H1 (cell line): ENCODE data around the gene MTHFD1. TPM values are rescaled to one million over a fixed set of nuclear protein-coding genes. Genes with fewer than 3 reads are reported as not detected.

Experiments used
- CTCF ChIA-PET: fragments of 300-600 bp; sonication (Branson Sonifier 250); formaldehyde crosslinking; loops from one replicate; lab custom pipeline; 2021; ENCODE audit not compliant: partially characterized antibody; lab: Charles Lee
- POLR2A ChIA-PET: fragments of 300-600 bp; sonication (Branson Sonifier 250); formaldehyde crosslinking; loops from one replicate; lab custom pipeline; 2021; ENCODE audit warnings: inconsistent platforms; ENCODE audit not compliant: partially characterized antibody; lab: Charles Lee
- DNase-seq, 2 experiments: peaks; one replicate each; pipeline versions ENCODE4 v3.0.0 to v3.0.0-alpha.2; 2010 to 2022; ENCODE audit warnings: low spot score in 2 of 2, low read depth in 1 of 2, mixed read lengths in 1 of 2
- FAIRE-seq: peaks from 2 replicates; lab custom pipeline; 2011; peaks lifted over from hg19 to GRCh38; lab: Jason Lieb, UNC
- H2AFZ ChIP-seq: 2 replicates; pipeline ENCODE4 v1.8.1; 2012; ENCODE audit warnings: low read length, inconsistent platforms
- H2AK5ac ChIP-seq: 2 replicates; pipeline ENCODE4 v1.6.1; 2013; ENCODE audit warnings: low read depth, low read length
- H2BK120ac ChIP-seq: replicated peaks from 2 replicates; pipeline ENCODE3; 2013; ENCODE audit warnings: low read depth, low read length, inconsistent platforms
- H2BK12ac ChIP-seq: 2 replicates; pipeline ENCODE4 v1.6.1; 2013; ENCODE audit warnings: low read depth, low read length
- H2BK15ac ChIP-seq: 2 replicates; pipeline ENCODE4 v1.6.1; 2013; ENCODE audit warnings: low read length
- H2BK20ac ChIP-seq: 2 replicates; pipeline ENCODE4 v1.6.1; 2013; ENCODE audit warnings: low read length
- H2BK5ac ChIP-seq: 2 replicates; pipeline ENCODE4 v1.6.1; 2013; ENCODE audit warnings: low read depth, low read length
- H3K14ac ChIP-seq: 2 replicates; pipeline ENCODE4 v1.6.1; 2013; ENCODE audit warnings: inconsistent platforms; ENCODE audit not compliant: insufficient read length
- H3K18ac ChIP-seq: 2 replicates; pipeline ENCODE4 v1.6.1; 2013; ENCODE audit warnings: low read length; ENCODE audit errors: extremely low read depth
- H3K23ac ChIP-seq: 2 replicates; pipeline ENCODE4 v1.6.1; 2013; ENCODE audit warnings: inconsistent platforms; ENCODE audit not compliant: insufficient read length
- H3K23me2 ChIP-seq: 2 replicates; pipeline ENCODE4 v1.6.1; 2013; ENCODE audit warnings: low read depth, low read length
- H3K27ac ChIP-seq: 2 replicates; pipeline ENCODE4 v1.6.1; 2011; ENCODE audit warnings: low read depth, low read length, inconsistent platforms
- H3K27me3 ChIP-seq, 4 experiments: replicated peaks in 1 of 4; 1 replicate in 1 of 4; 2 replicates in 3 of 4; pipeline versions ENCODE4 v1.6.1 to v1.8.1; 2011 to 2013; ENCODE audit warnings: low read length in 3 of 4, mild to moderate bottlenecking in 3 of 4, inconsistent platforms in 2 of 4, mixed read lengths in 2 of 4, moderate library complexity in 1 of 4; ENCODE audit not compliant: control insufficient read depth in 3 of 4, insufficient read depth in 3 of 4; ENCODE audit errors: extremely low read depth in 1 of 4
- H3K36me3 ChIP-seq, 4 experiments: 2 replicates each; pipeline versions ENCODE4 v1.6.1 to v1.8.1; 2011 to 2013; ENCODE audit warnings: mild to moderate bottlenecking in 4 of 4, low read length in 3 of 4, moderate library complexity in 2 of 4, control low read depth in 1 of 4, inconsistent platforms in 1 of 4; ENCODE audit not compliant: insufficient read depth in 4 of 4, control insufficient read depth in 2 of 4
- H3K4ac ChIP-seq: replicated peaks from 2 replicates; pipeline ENCODE3; 2013; ENCODE audit warnings: low read length, low read depth, mixed read lengths, inconsistent platforms; ENCODE audit not compliant: insufficient read length
- H3K4me1 ChIP-seq, 4 experiments: replicated peaks in 1 of 4; 1 replicate in 1 of 4; 2 replicates in 3 of 4; pipeline versions ENCODE4 v1.6.1 to v1.8.1; 2011 to 2013; ENCODE audit warnings: low read length in 3 of 4, inconsistent platforms in 2 of 4, mixed read lengths in 1 of 4; ENCODE audit not compliant: insufficient read depth in 4 of 4, control insufficient read depth in 3 of 4
- H3K4me2 ChIP-seq, 2 experiments: 2 replicates each; pipeline versions ENCODE4 v1.6.1 to v1.8.1; 2011 to 2013; ENCODE audit warnings: low read depth in 2 of 2, low read length in 2 of 2, control low read depth in 1 of 2, inconsistent platforms in 1 of 2, mild to moderate bottlenecking in 1 of 2; ENCODE audit not compliant: insufficient read depth in 1 of 2
- H3K4me3 ChIP-seq, 4 experiments: fragments of 200-600, 300-600 bp in 1 of 4; sonication (generic), shearing (Covaris generic), sonication (Bioruptor Twin) in 1 of 4; 2 replicates each; pipeline versions ENCODE4 v1.5.1 to v1.8.1; 2011 to 2016; ENCODE audit warnings: low read length in 4 of 4, low read depth in 3 of 4, control low read depth in 2 of 4, inconsistent platforms in 2 of 4, mild to moderate bottlenecking in 2 of 4, mixed read lengths in 1 of 4, moderate library complexity in 1 of 4; ENCODE audit not compliant: insufficient read depth in 2 of 4; ENCODE audit errors: extremely low read depth in 1 of 4
- H3K56ac ChIP-seq: replicated peaks from 2 replicates; pipeline ENCODE3; 2013; ENCODE audit warnings: low read depth, mild to moderate bottlenecking, mixed read lengths, low read length, inconsistent platforms; ENCODE audit not compliant: insufficient read length
- H3K79me1 ChIP-seq: 2 replicates; pipeline ENCODE4 v1.6.1; 2013; ENCODE audit warnings: low read depth, low read length, control low read depth
- H3K79me2 ChIP-seq, 2 experiments: 2 replicates each; pipeline versions ENCODE4 v1.6.1 to v1.8.1; 2012 to 2013; ENCODE audit warnings: low read length in 2 of 2, mild to moderate bottlenecking in 2 of 2, inconsistent platforms in 1 of 2; ENCODE audit not compliant: insufficient read depth in 2 of 2, control insufficient read depth in 1 of 2
- H3K9ac ChIP-seq, 4 experiments: replicated peaks in 1 of 4; 1 replicate in 1 of 4; 2 replicates in 3 of 4; pipeline versions ENCODE4 v1.6.1 to v1.8.1; 2011 to 2013; ENCODE audit warnings: low read depth in 3 of 4, low read length in 3 of 4, control low read depth in 2 of 4, mild to moderate bottlenecking in 2 of 4, moderate library complexity in 2 of 4, inconsistent platforms in 1 of 4; ENCODE audit errors: extremely low read depth in 1 of 4
- H3K9me3 ChIP-seq, 2 experiments: 2 replicates each; pipeline versions ENCODE4 v1.6.1 to v1.8.1; 2012 to 2013; ENCODE audit warnings: mild to moderate bottlenecking in 2 of 2, moderate library complexity in 2 of 2, control low read depth in 1 of 2, inconsistent platforms in 1 of 2, low read depth in 1 of 2, low read length in 1 of 2, mixed read lengths in 1 of 2; ENCODE audit not compliant: insufficient read depth in 2 of 2
- H4K20me1 ChIP-seq, 2 experiments: replicated peaks in 1 of 2; 2 replicates each; pipeline versions ENCODE3 to v1.8.1; 2011 to 2013; ENCODE audit warnings: inconsistent platforms in 2 of 2, low read length in 2 of 2, mild to moderate bottlenecking in 1 of 2; ENCODE audit not compliant: insufficient read depth in 2 of 2, control insufficient read depth in 1 of 2
- H4K5ac ChIP-seq: 2 replicates; pipeline ENCODE4 v1.6.1; 2013; ENCODE audit warnings: low read length, low read depth, mixed read lengths, inconsistent platforms; ENCODE audit not compliant: insufficient read length
- H4K8ac ChIP-seq: 2 replicates; pipeline ENCODE4 v1.8.0; 2013; ENCODE audit warnings: mild to moderate bottlenecking, moderate library complexity, low read length, inconsistent platforms; ENCODE audit not compliant: insufficient read depth; ENCODE audit errors: extremely low read depth
- H4K91ac ChIP-seq: replicated peaks from 2 replicates; pipeline ENCODE3; 2013; ENCODE audit warnings: low read length, mixed read lengths, inconsistent platforms; ENCODE audit not compliant: insufficient read length
- CBX5 ChIP-seq: fragments of 300-800, 300-1000 bp; sonication (generic); IDR thresholded peaks from 2 replicates; pipeline ENCODE4 v1.7.1; 2016; ENCODE audit warnings: antibody characterized with exemption, low read length, low read depth
- CTBP2 ChIP-seq: IDR thresholded peaks from 2 replicates; pipeline ENCODE4 v1.7.0; 2011; ENCODE audit warnings: borderline replicate concordance, mild to moderate bottlenecking, moderate library complexity, mixed read lengths, low read length; ENCODE audit not compliant: insufficient read depth, insufficient read length
- FOSL1 ChIP-seq: IDR thresholded peaks from 2 replicates; pipeline ENCODE4 v1.6.1; 2011; ENCODE audit warnings: mild to moderate bottlenecking, low read depth, low read length, moderate library complexity; ENCODE audit not compliant: insufficient read depth
- KDM1A ChIP-seq: fragments of 200-600, 300-600 bp; sonication (generic); IDR thresholded peaks from 2 replicates; pipeline ENCODE4 v1.7.1; 2016; ENCODE audit warnings: mild to moderate bottlenecking, low read length, borderline replicate concordance
- KDM5A ChIP-seq: fragments of 200-600 bp; IDR thresholded peaks from 2 replicates; pipeline ENCODE4 v1.7.1; 2012; ENCODE audit warnings: mild to moderate bottlenecking, low read length, inconsistent platforms, mixed read lengths
- RFX5 ChIP-seq: IDR thresholded peaks from 2 replicates; pipeline ENCODE4 v1.6.1; 2011; ENCODE audit warnings: low read depth, low read length, improper control_type of control experiment, borderline replicate concordance
- SIRT6 ChIP-seq: IDR thresholded peaks from one replicate; pipeline ENCODE4 v1.7.1; 2012; ENCODE audit warnings: low read length, inconsistent platforms
- SIX5 ChIP-seq: IDR thresholded peaks from 2 replicates; pipeline ENCODE4 v1.6.1; 2011; ENCODE audit warnings: mild to moderate bottlenecking, low read depth, low read length
- TBP ChIP-seq: IDR thresholded peaks from 2 replicates; pipeline ENCODE4 v1.6.1; 2011; ENCODE audit warnings: low read depth, low read length, improper control_type of control experiment
- TEAD4 ChIP-seq: IDR thresholded peaks from 2 replicates; pipeline ENCODE4 v1.6.1; 2012; ENCODE audit warnings: low read depth, low read length, inconsistent platforms, mixed read lengths
- WGBS, 2 experiments: shearing (Covaris generic) in 1 of 2; methylation state at CpG; one replicate each; pipeline versions ENCODE4 v1.1.6 to v1.1.7; 2013 to 2015; ENCODE audit warnings: low lambda C conversion rate in 2 of 2, mixed read lengths in 2 of 2, inconsistent platforms in 1 of 2, low coverage in 1 of 2, missing lambda C conversion rate in 1 of 2; ENCODE audit not compliant: insufficient replicate concordance in 2 of 2, insufficient coverage in 1 of 2, insufficient read length in 1 of 2; ENCODE audit errors: extremely low coverage in 1 of 2, missing lambda C conversion rate in 1 of 2; 5-methylcytosine and 5-hydroxymethylcytosine counted together
- polyA plus RNA-seq, 7 experiments: library from polyadenylated mRNA; depleted of rRNA in 3 of 7; stranded (reverse) in 5 of 7; unstranded in 2 of 7; fragments of >200 nt in 5 of 7; fragments of 200-250 nt in 2 of 7; gene quantifications; 1 replicate in 5 of 7; 2 replicates in 1 of 7; 4 replicates in 1 of 7; pipeline versions ENCODE4 v1.2.1 to v1.2.3, GENCODE V29; 2011 to 2013; ENCODE audit warnings: missing spikeins in 2 of 7, mixed read lengths in 2 of 7
- total RNA-seq: library from RNA; stranded (reverse); fragmentation: NEBNext Ultra II Directional; extraction: Animal tissue kit (Norgen Biotek cat#: 25700); gene quantifications from 2 replicates; pipeline ENCODE4 v1.2.1, GENCODE V29; 2021
- TF ChIP-seq, protein P1 (sequence below): IDR thresholded peaks from 2 replicates; pipeline ENCODE4 v1.6.1; 2012; ENCODE audit warnings: low read length, inconsistent platforms

MTHFD1 gene
- total and polyA plus RNA-seq, 2 of the 8 experiments (the other 6 are each of a cell fraction or from before 2014, with no cell fraction given): 79.7 to 332 TPM

DNA sequence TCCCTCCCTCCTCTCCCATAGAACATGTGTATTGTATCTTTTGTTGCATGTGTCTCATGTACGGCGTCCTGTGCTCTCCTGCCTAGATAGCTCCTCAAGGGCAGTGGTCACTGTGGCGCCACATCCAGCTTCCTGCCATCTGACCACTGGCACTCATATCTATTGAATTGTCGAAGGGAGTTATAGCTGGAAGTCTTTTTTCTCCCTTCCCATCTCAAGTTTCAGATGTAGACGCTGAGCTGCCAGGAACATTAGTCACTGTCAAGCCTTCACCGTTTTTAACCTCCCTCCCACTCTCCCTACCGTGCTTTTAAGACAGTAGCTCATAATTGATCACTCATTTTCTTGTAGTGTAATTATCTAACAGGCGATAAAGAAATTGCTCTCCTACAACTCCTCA lies 33.0 kb downstream of the MTHFD1 start:
- Histone ChIP-seq H2BK5ac (no peak overlapping the region; the same call in 1 of the 2 replicates), H3K9me3 (no peaks in the 10 kb centered on the region), H3K79me1 (0 out of 2 replicates have a peak, but pooled peaks cover 3% of the 10 kb centered on the region), H2AFZ (no peak overlapping the region), H3K4me3 (no peak overlapping the region), H3K4me1 (no peaks in the 10 kb centered on the region), H3K4me2 (no peak overlapping the region), H3K27ac (no peak overlapping the region), H2BK120ac (no peak overlapping the region), H4K8ac (no peak overlapping the region), H3K4ac (no peak overlapping the region), H3K23ac (no peak overlapping the region), H3K18ac (no peak overlapping the region), H4K20me1 (peaks cover 0 to 6% of the 10 kb centered on the region in 2 experiments), H3K36me3 (peaks cover 23 to 89% (median 74%) of the 10 kb centered on the region in 4 experiments), H2BK15ac (no peak overlapping the region), H2BK12ac (no peak overlapping the region), H3K56ac (no peak overlapping the region), H3K27me3 (no peaks in the 10 kb centered on the region), H2BK20ac (no peak overlapping the region), H4K91ac (no peak overlapping the region), H3K79me2 (no peaks in the 10 kb centered on the region), H3K23me2 (no peaks in the 10 kb centered on the region), H4K5ac (no peak overlapping the region), H3K9ac (no peak overlapping the region), H3K14ac (no peak overlapping the region), H2AK5ac (no peak overlapping the region)
- FAIRE-seq (no peak), DNase-seq (no peak)
- TF ChIP-seq CBX5: no peak
- TF ChIP-seq TBP: no peak
- TF ChIP-seq RFX5: no peak
- TF ChIP-seq SIX5: no peak
- TF ChIP-seq CTBP2: no peak
- TF ChIP-seq KDM1A: no peak
- TF ChIP-seq FOSL1: no peak
- TF ChIP-seq, protein P1, sequence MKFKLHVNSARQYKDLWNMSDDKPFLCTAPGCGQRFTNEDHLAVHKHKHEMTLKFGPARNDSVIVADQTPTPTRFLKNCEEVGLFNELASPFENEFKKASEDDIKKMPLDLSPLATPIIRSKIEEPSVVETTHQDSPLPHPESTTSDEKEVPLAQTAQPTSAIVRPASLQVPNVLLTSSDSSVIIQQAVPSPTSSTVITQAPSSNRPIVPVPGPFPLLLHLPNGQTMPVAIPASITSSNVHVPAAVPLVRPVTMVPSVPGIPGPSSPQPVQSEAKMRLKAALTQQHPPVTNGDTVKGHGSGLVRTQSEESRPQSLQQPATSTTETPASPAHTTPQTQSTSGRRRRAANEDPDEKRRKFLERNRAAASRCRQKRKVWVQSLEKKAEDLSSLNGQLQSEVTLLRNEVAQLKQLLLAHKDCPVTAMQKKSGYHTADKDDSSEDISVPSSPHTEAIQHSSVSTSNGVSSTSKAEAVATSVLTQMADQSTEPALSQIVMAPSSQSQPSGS: no peak
- TF ChIP-seq SIRT6: no peak
- no peak for TF ChIP-seq KDM5A
- TF ChIP-seq TEAD4: no peak
- POLR2A ChIA-PET: interaction anchor here (1.1 kb wide), 1 partner anchor 9 kb away, joined by 6 read pairs; no protein-coding TSS in a partner anchor
- CTCF ChIA-PET: interaction anchor here (0.7 to 7.6 kb wide), 6 partner anchors 9 to 1295 kb away, joined by 3 to 74 read pairs (median 4); no protein-coding TSS in a partner anchor
- WGBS, 2 experiments: 89% methylated on average over 8 of the region's 8 CpGs; no CpG with 5 or more reads in 1 of the 2 experiments
